DMS79 (cell line): ENCODE results near the gene CDH24.
A peak's percentile ranks its signal among the peaks of the same experiment; 100 is the strongest.

Experiments
- DNase-seq: peaks from one replicate; lab custom pipeline; 2025; lab: John Stamatoyannopoulos, UW

CDH24 gene

GRCh38 chr14:23056956-23057756 is at the start of gene CDH24:
Gene CDH24 (minus strand): TSS chr14:23057520. CDS start chr14:23055733, 1,787 bp downstream.
- no peak for DNase-seq

- DNase-seq: no peak
Measured at GRCh38 chr14:23106747-23107045, 49.4 kb upstream of the CDH24 start.

GRCh38 chr14:23105348-23105824 is 48.1 kb upstream of the CDH24 start:
- DNase-seq: no peak

GRCh38 chr14:23104591-23105347 is 47.4 kb upstream of the CDH24 start, which contains the start of gene CIROP:
Gene CIROP (minus strand): TSS chr14:23104989. CDS start chr14:23104920, 69 bp downstream.
- no peak for DNase-seq

GRCh38 chr14:23104070-23104590 is 46.8 kb upstream of the CDH24 start:
- DNase-seq: no peak

GRCh38 chr14:23103581-23103980 is 46.3 kb upstream of the CDH24 start:
- no peak for DNase-seq

GRCh38 chr14:23102801-23103200 is 45.5 kb upstream of the CDH24 start:
- DNase-seq: no peak

GRCh38 chr14:23101986-23102625 is 44.8 kb upstream of the CDH24 start:
- DNase-seq: no peak

- DNase-seq: peak; percentile 17
Measured at GRCh38 chr14:23101213-23101970, 44.1 kb upstream of the CDH24 start.

- no peak for DNase-seq
Measured at GRCh38 chr14:23099212-23099861, 42.0 kb upstream of the CDH24 start.

- no peak for DNase-seq
Measured at GRCh38 chr14:23097786-23098185, 40.5 kb upstream of the CDH24 start.

GRCh38 chr14:23095196-23096108 is 38.1 kb upstream of the CDH24 start, which contains the start of gene C14orf119:
Gene C14orf119 (plus strand): TSS chr14:23095505. CDS start chr14:23097659, 2,154 bp downstream.
- DNase-seq: no peak

GRCh38 chr14:23094666-23095195 is 37.4 kb upstream of the CDH24 start, which contains the start of gene ACIN1:
Gene ACIN1 (minus strand): TSS chr14:23095136. CDS start chr14:23095112, 24 bp downstream.
- no peak for DNase-seq

GRCh38 chr14:23093991-23094665 is 36.8 kb upstream of the CDH24 start:
- no peak for DNase-seq

- DNase-seq: no peak
Measured at GRCh38 chr14:23093526-23093925, 36.2 kb upstream of the CDH24 start.

- DNase-seq: no peak
Measured at GRCh38 chr14:23093104-23093503, 35.8 kb upstream of the CDH24 start.

- no peak for DNase-seq
Measured at GRCh38 chr14:23091294-23092225, 34.2 kb upstream of the CDH24 start.

- no peak for DNase-seq
Measured at GRCh38 chr14:23090254-23090636, 32.9 kb upstream of the CDH24 start.
